ENCODE results near the gene ZNF804B.

ZNF804B gene

GRCh38 chr7:89133357-89133756 is 373.9 kb downstream of the ZNF804B start:
- no peaks in the 10 kb centered on the region for H3K9me3 Mint-ChIP-seq
- no peak overlapping the region for H3K4me3 Mint-ChIP-seq
- TF ChIP-seq CTCF (IDR thresholded peaks at IDR 0.05) = no peak
- H3K27ac Mint-ChIP-seq = no peak overlapping the region
- peaks cover 5% of the 10 kb centered on the region for H3K27me3 Mint-ChIP-seq (ENCODE audit: low read depth, poor library complexity)
- no peaks in the 10 kb centered on the region for H3K36me3 Mint-ChIP-seq (ENCODE audit: low read depth)
- no peaks in the 10 kb centered on the region for H3K4me1 Mint-ChIP-seq
- no peak for DNase-seq

GRCh38 chr7:89133819-89134218 is 374.3 kb downstream of the ZNF804B start:
- H3K4me1 Mint-ChIP-seq = no peaks in the 10 kb centered on the region
- peaks cover 5% of the 10 kb centered on the region for H3K27me3 Mint-ChIP-seq (ENCODE audit: low read depth, poor library complexity)
- H3K9me3 Mint-ChIP-seq = no peaks in the 10 kb centered on the region
- no peaks in the 10 kb centered on the region for H3K36me3 Mint-ChIP-seq (ENCODE audit: low read depth)
- no peak for TF ChIP-seq CTCF (IDR thresholded peaks at IDR 0.05)
- no peak overlapping the region for H3K4me3 Mint-ChIP-seq
- DNase-seq = no peak
- H3K27ac Mint-ChIP-seq = no peak overlapping the region

- DNase-seq = no peak
- no peak for TF ChIP-seq CTCF (IDR thresholded peaks at IDR 0.05)
- Mint-ChIP-seq H3K9me3 (peaks cover 6% of the 10 kb centered on the region), H3K27me3 (ENCODE audit: low read depth, poor library complexity) (no peaks in the 10 kb centered on the region), H3K27ac (no peak overlapping the region), H3K36me3 (ENCODE audit: low read depth) (no peaks in the 10 kb centered on the region), H3K4me3 (no peak overlapping the region), H3K4me1 (no peaks in the 10 kb centered on the region)
Measured at GRCh38 chr7:89145801-89146200, 386.3 kb downstream of the ZNF804B start.

GRCh38 chr7:89160107-89160506 is 400.6 kb downstream of the ZNF804B start:
- H3K27me3 Mint-ChIP-seq (ENCODE audit: low read depth, poor library complexity) = no peaks in the 10 kb centered on the region
- no peak overlapping the region for H3K27ac Mint-ChIP-seq
- H3K36me3 Mint-ChIP-seq (ENCODE audit: low read depth) = no peaks in the 10 kb centered on the region
- no peak for DNase-seq
- TF ChIP-seq CTCF (IDR thresholded peaks at IDR 0.05) = no peak
- H3K4me3 Mint-ChIP-seq = no peak overlapping the region
- no peaks in the 10 kb centered on the region for H3K4me1 Mint-ChIP-seq
- H3K9me3 Mint-ChIP-seq = no peaks in the 10 kb centered on the region

- no peaks in the 10 kb centered on the region for H3K9me3 Mint-ChIP-seq
- H3K4me1 Mint-ChIP-seq = no peaks in the 10 kb centered on the region
- no peak for DNase-seq
- H3K27me3 Mint-ChIP-seq (ENCODE audit: low read depth, poor library complexity) = no peaks in the 10 kb centered on the region
- H3K27ac Mint-ChIP-seq = no peak overlapping the region
- no peaks in the 10 kb centered on the region for H3K36me3 Mint-ChIP-seq (ENCODE audit: low read depth)
- no peak overlapping the region for H3K4me3 Mint-ChIP-seq
- TF ChIP-seq CTCF (IDR thresholded peaks at IDR 0.05) = no peak
Measured at GRCh38 chr7:89165421-89165820, 405.9 kb downstream of the ZNF804B start.

- Mint-ChIP-seq H3K9me3 (no peaks in the 10 kb centered on the region), H3K4me1 (no peaks in the 10 kb centered on the region), H3K36me3 (ENCODE audit: low read depth) (no peaks in the 10 kb centered on the region), H3K27ac (no peak overlapping the region), H3K4me3 (no peak overlapping the region), H3K27me3 (ENCODE audit: low read depth, poor library complexity) (peaks cover 4% of the 10 kb centered on the region)
- no peak for TF ChIP-seq CTCF (IDR thresholded peaks at IDR 0.05)
- no peak for DNase-seq
Measured at GRCh38 chr7:89170628-89171027, 411.1 kb downstream of the ZNF804B start.

All from nephron progenitor cell (in vitro differentiated cells).